ENCODE results near the gene CLRN3. TPM values are rescaled to one million over a fixed set of nuclear protein-coding genes. Genes with fewer than 3 reads are reported as not detected.

CLRN3 gene
- total RNA-seq, 1 donor from 2014 or later = not detected

GRCh38 chr10:127921753-127922145, 29.0 kb upstream of the CLRN3 start:
- CTCF ChIA-PET = no interaction called here
- H3K4me3 Mint-ChIP-seq = no peak overlapping the region
- H3K4me1 Mint-ChIP-seq = peaks cover 9% of the 10 kb centered on the region
- H3K36me3 Mint-ChIP-seq (ENCODE audit: low read depth) = no peaks in the 10 kb centered on the region
- H3K27me3 Mint-ChIP-seq = peaks cover 2% of the 10 kb centered on the region
- ATAC-seq (ENCODE audit: low read depth) = no peak
- DNase-seq = no peak
- intact Hi-C loops (cut with micrococcal nuclease) = no loop called here
- POLR2A ChIA-PET = interaction anchor here (0.5 kb wide), 1 partner anchor 14 kb away, joined by 3 read pairs; no protein-coding TSS in a partner anchor
- TF ChIP-seq CTCF (IDR thresholded peaks at IDR 0.05) = no peak
- H3K27ac Mint-ChIP-seq = no peak overlapping the region
- no peaks in the 10 kb centered on the region for H3K9me3 Mint-ChIP-seq

- Mint-ChIP-seq H3K4me1 (peaks cover 9% of the 10 kb centered on the region), H3K36me3 (ENCODE audit: low read depth) (no peaks in the 10 kb centered on the region), H3K27me3 (peaks cover 2% of the 10 kb centered on the region), H3K4me3 (no peak overlapping the region), H3K9me3 (no peaks in the 10 kb centered on the region), H3K27ac (no peak overlapping the region)
- POLR2A ChIA-PET = no interaction called here
- CTCF ChIA-PET = no interaction called here
- no peak for TF ChIP-seq CTCF (IDR thresholded peaks at IDR 0.05)
- DNase-seq (no peak), ATAC-seq (ENCODE audit: low read depth) (no peak)
- intact Hi-C loops (cut with micrococcal nuclease) = no loop called here
Measured at GRCh38 chr10:127921075-127921752, 28.5 kb upstream of the CLRN3 start.

- Mint-ChIP-seq H3K36me3 (ENCODE audit: low read depth) (no peaks in the 10 kb centered on the region), H3K4me3 (no peak overlapping the region), H3K27me3 (peaks cover 2% of the 10 kb centered on the region), H3K27ac (no peak overlapping the region), H3K9me3 (no peaks in the 10 kb centered on the region), H3K4me1 (peaks cover 9% of the 10 kb centered on the region)
- ATAC-seq (ENCODE audit: low read depth) (no peak), DNase-seq (no peak)
- ChIA-PET CTCF (no interaction called here), POLR2A (no interaction called here)
- no peak for TF ChIP-seq CTCF (IDR thresholded peaks at IDR 0.05)
- intact Hi-C loops (cut with micrococcal nuclease) = no loop called here
Measured at GRCh38 chr10:127920306-127921074, 27.7 kb upstream of the CLRN3 start.

- H3K27ac Mint-ChIP-seq = no peak overlapping the region
Measured at GRCh38 chr10:127919418-127920271, 26.9 kb upstream of the CLRN3 start.

More at GRCh38 chr10:127919418-127920271, 26.9 kb upstream of the CLRN3 start:
- Mint-ChIP-seq H3K4me3 (no peak overlapping the region), H3K9me3 (no peaks in the 10 kb centered on the region), H3K36me3 (ENCODE audit: low read depth) (no peaks in the 10 kb centered on the region), H3K4me1 (peaks cover 9% of the 10 kb centered on the region), H3K27me3 (peaks cover 2% of the 10 kb centered on the region)
- no peak for ATAC-seq (ENCODE audit: low read depth)
- intact Hi-C loops (cut with micrococcal nuclease) = no loop called here
- POLR2A ChIA-PET = no interaction called here
- CTCF ChIA-PET = no interaction called here
- no peak for DNase-seq
- TF ChIP-seq CTCF (IDR thresholded peaks at IDR 0.05) = no peak

Data from activated B cell treated with CpG ODN at 0.5 μM for 24 hours (primary cell).